Rectal smooth muscle tissue (tissue), 1 donor: ENCODE data around the gene TAF15.

ENCODE experiments used
- H3K27ac ChIP-seq: one replicate; pipeline ENCODE4 v1.7.0; 2013; ENCODE audit warnings: low read depth, low read length, inconsistent platforms
- H3K27me3 ChIP-seq: one replicate; pipeline ENCODE4 v1.7.0; 2013; ENCODE audit warnings: low read length; ENCODE audit not compliant: control insufficient read depth, insufficient read depth
- H3K36me3 ChIP-seq: one replicate; pipeline ENCODE4 v1.7.0; 2013; ENCODE audit warnings: low read length; ENCODE audit not compliant: control insufficient read depth, insufficient read depth
- H3K4me1 ChIP-seq: one replicate; pipeline ENCODE4 v1.7.0; 2013; ENCODE audit warnings: low read length; ENCODE audit not compliant: control insufficient read depth, insufficient read depth
- H3K4me3 ChIP-seq: one replicate; pipeline ENCODE4 v1.7.0; 2013; ENCODE audit warnings: low read length
- H3K9ac ChIP-seq: one replicate; pipeline ENCODE4 v1.7.0; 2013; ENCODE audit warnings: low read length

Gene TAF15

DNA sequence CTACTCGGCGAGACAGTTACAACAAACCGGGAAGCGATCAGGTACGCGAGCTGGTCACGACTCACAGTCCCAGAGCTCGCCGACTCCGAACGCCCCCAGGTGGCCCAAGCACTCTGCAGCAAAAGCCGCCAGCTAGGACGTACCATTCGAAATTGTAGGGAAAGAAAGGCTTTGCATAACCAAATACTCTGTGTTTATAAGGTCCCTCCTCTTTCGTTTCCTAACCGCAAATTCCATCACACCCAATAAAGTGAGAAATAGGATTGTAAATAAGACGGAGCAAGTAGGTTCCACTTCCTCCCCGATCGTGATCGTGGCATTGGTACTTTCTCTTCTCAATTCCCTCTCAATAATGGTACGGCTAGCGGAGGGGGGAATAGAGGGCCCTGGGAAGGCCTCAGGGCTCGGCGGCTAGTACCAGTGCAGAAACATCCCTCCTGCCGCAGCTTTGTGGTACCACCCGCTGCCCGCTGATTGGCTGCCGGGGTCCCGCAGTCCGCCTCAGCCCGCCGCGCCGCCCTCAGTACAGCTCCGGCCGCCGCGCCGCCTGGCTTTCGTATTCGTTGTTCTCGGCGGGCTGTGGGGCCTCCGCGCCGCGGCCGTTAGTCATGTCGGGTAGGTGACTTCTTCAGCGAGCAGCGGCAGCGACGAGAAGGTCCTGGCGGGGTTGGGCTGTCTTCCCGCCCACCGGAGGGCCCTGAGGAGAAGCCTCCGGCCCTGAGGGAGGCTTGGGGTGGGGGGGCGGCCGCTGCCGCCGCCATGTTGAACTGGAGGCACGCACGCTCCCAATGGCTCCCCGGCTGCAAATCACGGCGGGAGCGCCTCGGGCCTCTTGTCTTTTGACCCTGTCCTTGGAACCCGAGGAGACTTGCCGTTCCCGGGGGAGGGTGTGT lies at the start of gene TAF15:
TAF15 (plus strand) TSS at position 523 of the 893 bp plus-strand sequence; CDS start at position 609, 86 bp downstream.
- Histone ChIP-seq H3K27me3 (no peaks in the 10 kb centered on the region), H3K9ac (peak within 1 kb of the TSS; percentile 96), H3K4me1 (peaks cover 13% of the 10 kb centered on the region), H3K36me3 (no peaks in the 10 kb centered on the region), H3K4me3 (peak within 1 kb of the TSS; percentile 85), H3K27ac (peak within 1 kb of the TSS; percentile 97)

DNA sequence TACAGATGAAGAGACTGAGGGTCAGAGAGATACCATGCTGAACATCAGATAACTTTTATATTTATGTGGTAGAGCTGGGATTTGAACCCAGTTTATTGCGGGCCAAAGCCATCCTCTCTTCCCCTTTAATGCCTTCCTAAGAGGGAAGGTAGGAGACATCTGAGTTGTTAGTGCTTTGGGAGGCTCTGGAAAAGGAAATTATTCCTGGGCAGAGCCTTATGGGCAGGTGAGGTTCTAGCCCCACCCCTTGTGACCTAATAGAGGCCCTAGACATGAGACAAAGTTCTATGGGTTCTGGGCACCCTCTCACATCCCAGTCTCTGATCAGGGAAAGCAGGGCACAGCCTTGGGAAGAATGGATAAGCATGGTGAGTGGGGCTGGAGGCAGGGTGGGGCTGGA lies 48.7 kb upstream of the TAF15 start, which contains the start of gene C17orf50:
C17orf50 (plus strand) TSS at position 301 of the 400 bp plus-strand sequence; CDS start at position 356, 55 bp downstream.
- no peak within 1 kb of the TSS for H3K9ac ChIP-seq
- H3K27ac ChIP-seq = no peak within 1 kb of the TSS
- no peaks in the 10 kb centered on the region for H3K27me3 ChIP-seq
- no peak within 1 kb of the TSS for H3K4me3 ChIP-seq
- H3K4me1 ChIP-seq = peaks cover 2% of the 10 kb centered on the region
- no peaks in the 10 kb centered on the region for H3K36me3 ChIP-seq

DNA sequence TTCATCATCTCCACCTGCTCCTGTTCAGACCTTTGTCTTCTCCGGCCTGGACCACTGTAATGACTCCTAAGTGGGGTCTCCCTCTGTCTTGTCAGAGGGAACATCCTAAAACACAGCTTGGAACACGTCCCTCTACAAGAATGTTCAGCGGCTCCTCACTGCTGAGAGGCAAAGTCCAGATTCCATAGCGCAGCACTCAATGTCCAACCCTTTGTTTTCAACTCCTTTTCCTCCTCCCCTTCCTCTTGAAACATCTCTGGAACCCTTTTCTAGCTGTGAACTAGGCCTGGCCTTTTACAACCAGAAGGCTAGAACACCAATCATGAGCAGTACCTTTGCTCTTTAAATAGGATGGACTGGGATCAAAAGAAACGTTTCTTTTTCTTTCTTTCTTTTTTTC lies 47.7 kb upstream of the TAF15 start:
- no peak overlapping the region for H3K27ac ChIP-seq
- no peaks in the 10 kb centered on the region for H3K27me3 ChIP-seq
- H3K4me3 ChIP-seq = no peak overlapping the region
- no peak overlapping the region for H3K9ac ChIP-seq
- H3K4me1 ChIP-seq = peaks cover 2% of the 10 kb centered on the region
- H3K36me3 ChIP-seq = no peaks in the 10 kb centered on the region

DNA sequence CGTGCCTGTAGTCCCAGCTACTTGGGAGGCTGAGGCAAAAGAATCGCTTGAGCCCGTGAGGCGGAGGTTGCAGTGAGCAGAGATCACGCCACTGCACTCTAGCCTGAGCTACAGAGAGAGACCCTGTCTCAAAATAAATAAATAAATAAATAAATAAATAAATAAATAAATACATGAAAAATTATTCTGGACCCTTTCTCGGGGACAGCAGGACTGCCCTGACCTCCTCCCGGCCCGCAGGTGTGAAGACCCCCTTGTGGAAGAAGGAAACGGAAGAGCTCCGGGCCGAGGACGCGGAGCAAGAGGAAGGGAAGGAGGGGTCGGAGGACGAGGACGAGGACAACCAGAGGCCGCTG lies 45.5 kb upstream of the TAF15 start:
- Histone ChIP-seq H3K27ac (no peak overlapping the region), H3K4me1 (peaks cover 2% of the 10 kb centered on the region), H3K9ac (no peak overlapping the region), H3K27me3 (no peaks in the 10 kb centered on the region), H3K36me3 (no peaks in the 10 kb centered on the region), H3K4me3 (peak overlapping the region; percentile 59)

DNA sequence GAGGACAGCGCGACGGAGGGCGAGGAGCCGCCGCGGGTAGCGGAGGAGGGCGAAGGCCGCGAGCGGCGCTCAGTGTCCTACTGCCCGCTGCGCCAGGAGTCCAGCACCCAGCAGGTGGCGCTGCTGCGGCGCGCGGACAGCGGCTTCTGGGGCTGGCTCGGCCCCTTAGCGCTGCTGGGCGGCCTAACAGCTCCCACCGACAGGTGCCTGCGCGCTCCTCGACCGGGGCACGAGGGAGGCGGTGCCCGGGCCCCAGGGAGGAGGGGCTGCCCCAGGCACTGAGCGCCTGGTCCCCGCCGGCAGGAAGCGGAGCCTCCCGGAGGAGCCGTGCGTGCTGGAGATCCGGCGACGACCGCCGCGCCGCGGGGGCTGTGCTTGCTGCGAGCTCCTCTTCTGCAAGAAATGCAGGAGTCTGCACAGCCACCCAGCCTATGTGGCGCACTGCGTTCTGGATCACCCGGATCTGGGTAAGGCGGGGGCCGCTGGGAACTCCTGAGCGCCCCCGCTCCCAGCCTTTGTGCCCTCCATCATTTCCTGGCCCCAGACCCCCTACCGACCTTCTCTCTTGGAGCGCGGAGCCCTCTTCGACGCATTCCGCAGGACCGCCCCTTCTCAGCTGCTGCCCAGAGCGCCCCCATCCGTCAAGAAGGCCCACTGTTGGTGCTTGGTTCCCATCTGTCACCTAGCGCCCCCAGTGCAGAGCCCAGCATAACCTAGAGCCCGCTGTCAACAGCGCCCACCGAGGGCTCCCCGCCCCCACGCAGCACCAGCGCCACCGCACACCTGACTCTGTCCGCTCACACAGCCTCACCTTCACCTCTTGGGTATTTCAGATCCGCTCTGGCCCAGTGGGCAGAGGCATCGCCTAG lies 44.9 kb upstream of the TAF15 start:
- peaks cover 2% of the 10 kb centered on the region for H3K4me1 ChIP-seq
- H3K4me3 ChIP-seq = peak overlapping the region; percentile 59
- H3K27ac ChIP-seq = no peak overlapping the region
- H3K9ac ChIP-seq = no peak overlapping the region
- H3K27me3 ChIP-seq = no peaks in the 10 kb centered on the region
- H3K36me3 ChIP-seq = no peaks in the 10 kb centered on the region

DNA sequence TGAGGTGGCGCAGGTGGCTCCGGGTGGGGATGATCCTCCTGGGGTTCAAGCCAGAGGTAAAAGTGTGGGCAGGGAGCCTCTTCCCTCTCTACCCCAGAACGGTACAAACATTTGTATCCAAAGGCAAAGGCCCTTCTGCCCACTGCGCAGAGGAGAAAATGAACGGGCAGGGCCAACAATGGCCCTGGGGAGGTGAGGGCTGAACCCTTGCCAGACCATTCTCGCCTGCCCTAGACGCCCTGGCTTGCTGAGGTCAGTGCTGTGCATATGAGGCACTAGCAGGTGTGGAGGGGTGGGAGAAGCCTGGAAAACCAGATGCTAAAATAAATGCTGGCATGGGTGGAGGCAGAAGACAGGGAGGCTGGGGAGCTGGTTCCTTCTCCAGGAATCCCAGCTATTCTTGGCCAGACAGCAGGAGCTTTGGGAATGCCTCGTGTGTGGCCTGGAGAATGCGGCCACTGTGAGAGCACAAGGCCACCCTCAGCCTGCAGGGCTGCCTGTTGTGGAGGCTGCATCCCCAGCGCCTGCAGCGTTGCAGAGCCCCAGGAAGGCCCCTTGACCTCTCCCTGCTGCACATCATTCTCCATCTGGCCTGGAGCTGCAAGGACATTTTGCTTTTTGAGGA lies 44.1 kb upstream of the TAF15 start:
- no peak overlapping the region for H3K9ac ChIP-seq
- no peak overlapping the region for H3K27ac ChIP-seq
- no peaks in the 10 kb centered on the region for H3K36me3 ChIP-seq
- no peaks in the 10 kb centered on the region for H3K27me3 ChIP-seq
- H3K4me1 ChIP-seq = peaks cover 2% of the 10 kb centered on the region
- H3K4me3 ChIP-seq = no peak overlapping the region

DNA sequence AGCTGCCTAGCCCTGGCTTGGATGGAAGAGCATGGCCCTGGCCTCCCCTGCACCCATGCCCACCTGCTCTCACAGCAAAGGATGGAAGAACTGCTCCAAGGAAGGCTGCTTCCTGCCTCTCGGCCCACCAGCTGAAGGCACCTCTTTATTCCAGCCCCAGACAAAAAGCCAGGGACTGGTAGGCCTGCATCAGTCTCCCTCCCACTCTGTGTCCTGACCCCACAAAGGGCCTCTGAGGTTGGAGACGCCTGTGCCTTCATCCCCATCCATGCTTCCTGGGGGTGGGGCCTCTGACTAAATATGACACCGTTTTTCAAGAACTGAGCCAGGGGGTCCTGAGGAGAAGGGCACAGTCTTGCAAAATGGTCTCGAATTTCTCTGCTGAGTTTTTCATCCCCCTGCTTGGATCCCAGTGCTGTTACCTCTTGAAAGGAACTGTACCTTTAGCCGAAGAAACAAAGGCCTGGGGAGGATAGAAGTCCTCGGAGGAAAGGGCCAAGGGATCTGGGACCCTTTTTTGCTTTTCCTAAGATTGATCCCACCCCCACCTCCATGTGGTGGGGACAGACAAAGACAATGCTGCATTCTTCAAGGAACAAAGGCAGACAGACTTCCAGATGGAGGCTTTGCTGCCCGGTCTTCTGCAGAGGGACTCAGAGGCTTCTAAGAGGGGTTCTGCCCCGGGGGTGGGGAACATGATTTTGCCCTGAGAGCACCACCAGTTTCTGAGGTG lies 43.4 kb upstream of the TAF15 start:
- no peak overlapping the region for H3K9ac ChIP-seq

DNA sequence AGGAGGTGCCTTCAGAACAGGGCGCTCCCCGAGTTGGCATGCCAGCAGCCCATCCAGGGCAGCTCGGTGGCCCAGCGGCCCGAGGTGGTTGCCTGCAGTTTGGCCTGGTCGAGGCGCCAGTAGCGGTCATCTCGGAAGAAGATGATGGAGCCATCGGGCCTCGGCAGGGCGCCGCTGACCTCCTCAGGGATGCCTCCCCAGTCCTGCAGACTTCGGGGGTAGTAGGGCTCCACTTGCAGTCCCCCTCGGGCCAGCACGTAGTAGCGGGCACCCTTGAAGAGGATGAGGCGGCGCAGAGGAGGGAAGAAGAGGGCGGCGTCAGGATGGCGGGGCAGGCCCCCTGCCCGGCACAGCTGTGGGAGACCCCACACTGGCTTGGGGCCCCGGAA lies 42.8 kb upstream of the TAF15 start:
- no peak overlapping the region for H3K27ac ChIP-seq
- H3K4me1 ChIP-seq = peaks cover 2% of the 10 kb centered on the region
- no peaks in the 10 kb centered on the region for H3K36me3 ChIP-seq
- no peak overlapping the region for H3K9ac ChIP-seq
- H3K27me3 ChIP-seq = no peaks in the 10 kb centered on the region
- H3K4me3 ChIP-seq = no peak overlapping the region

More for the DNA sequence above, 43.4 kb upstream of the TAF15 start:
- no peak overlapping the region for H3K4me3 ChIP-seq
- peaks cover 2% of the 10 kb centered on the region for H3K4me1 ChIP-seq
- no peaks in the 10 kb centered on the region for H3K27me3 ChIP-seq
- H3K36me3 ChIP-seq = no peaks in the 10 kb centered on the region
- no peak overlapping the region for H3K27ac ChIP-seq

DNA sequence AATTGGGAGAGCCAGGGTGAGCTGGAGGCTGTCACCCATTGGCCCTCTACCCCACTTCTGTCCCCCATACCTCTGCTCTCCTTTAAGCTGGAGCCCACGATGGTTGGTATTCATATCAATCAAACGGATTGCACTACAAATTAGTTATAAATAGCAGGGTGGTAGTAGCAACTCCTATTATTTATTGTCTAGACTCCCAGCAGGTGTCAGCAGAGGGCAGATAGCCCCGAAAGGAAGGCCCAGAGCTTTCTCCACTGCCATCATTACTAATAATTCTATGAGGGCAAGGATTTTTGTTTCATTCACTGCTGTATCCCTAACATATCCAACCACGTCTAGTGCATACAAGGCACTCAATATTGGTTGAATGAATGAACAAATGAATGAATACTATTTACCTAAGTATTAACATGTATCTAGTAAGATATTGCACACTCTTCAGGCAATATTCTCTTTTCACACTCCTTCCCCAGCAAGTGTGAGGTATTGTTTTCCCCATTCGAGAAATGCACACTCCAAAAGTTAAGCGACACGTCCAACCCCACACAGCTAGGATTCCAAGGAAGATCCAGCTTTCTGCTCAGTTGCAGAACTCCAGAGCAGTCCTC lies 42.3 kb upstream of the TAF15 start:
- H3K4me3 ChIP-seq = no peak overlapping the region
- no peaks in the 10 kb centered on the region for H3K27me3 ChIP-seq
- no peaks in the 10 kb centered on the region for H3K36me3 ChIP-seq
- no peak overlapping the region for H3K9ac ChIP-seq
- H3K27ac ChIP-seq = no peak overlapping the region
- H3K4me1 ChIP-seq = peaks cover 2% of the 10 kb centered on the region

DNA sequence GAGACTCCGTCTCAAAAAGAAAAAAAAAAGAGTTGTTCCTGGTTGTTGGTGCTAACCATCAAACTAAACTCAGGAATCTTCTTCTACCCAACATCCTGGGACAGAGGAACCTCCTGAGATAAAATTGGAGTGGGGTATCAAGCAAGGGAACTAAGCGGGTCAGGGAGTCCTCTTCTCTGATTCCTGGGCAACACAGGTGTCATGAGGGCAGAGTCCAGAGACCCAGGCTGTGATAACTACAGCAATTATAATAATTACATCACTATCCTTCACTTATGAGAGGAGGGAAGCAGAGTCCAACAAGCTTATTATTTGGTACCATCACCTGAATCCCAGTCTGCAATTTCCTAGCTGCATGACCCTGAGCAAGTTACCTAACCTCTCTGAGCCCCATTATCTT lies 40.5 kb upstream of the TAF15 start:
- H3K9ac ChIP-seq = no peak overlapping the region
- no peak overlapping the region for H3K27ac ChIP-seq
- no peak overlapping the region for H3K4me3 ChIP-seq
- H3K4me1 ChIP-seq = peaks cover 10% of the 10 kb centered on the region
- no peaks in the 10 kb centered on the region for H3K27me3 ChIP-seq
- H3K36me3 ChIP-seq = no peaks in the 10 kb centered on the region

DNA sequence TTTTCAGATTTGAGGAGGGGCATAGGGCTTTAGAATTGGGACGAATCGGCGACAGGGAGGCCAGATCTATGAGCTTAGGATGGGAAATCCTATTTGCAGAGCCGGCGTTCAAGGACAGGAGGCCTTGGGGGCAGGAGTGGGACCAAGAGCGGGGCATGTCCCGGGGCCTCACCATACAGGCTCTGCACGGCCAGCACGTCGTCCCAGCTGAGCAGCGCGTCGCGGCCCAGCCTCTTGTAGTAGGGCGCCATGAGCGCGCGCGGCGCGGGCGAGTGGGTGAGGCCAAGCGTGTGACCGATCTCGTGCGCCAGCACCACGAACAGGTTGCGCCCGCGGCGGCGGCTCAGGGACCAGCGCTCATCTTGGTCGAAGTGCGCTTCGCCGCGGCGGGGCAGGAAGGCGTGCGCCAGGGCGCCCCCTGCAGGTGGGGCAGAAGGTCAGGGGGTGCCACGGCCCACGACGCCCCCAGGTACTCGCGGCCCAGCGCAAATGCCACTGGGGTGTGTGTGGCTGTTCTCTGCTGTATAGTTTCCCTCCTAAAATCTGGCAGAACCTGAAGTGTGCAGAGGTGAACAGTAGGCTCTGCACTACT lies 39.3 kb upstream of the TAF15 start:
- peaks cover 22% of the 10 kb centered on the region for H3K4me1 ChIP-seq
- H3K36me3 ChIP-seq = no peaks in the 10 kb centered on the region
- H3K27ac ChIP-seq = no peak overlapping the region
- H3K27me3 ChIP-seq = no peaks in the 10 kb centered on the region
- no peak overlapping the region for H3K4me3 ChIP-seq
- no peak overlapping the region for H3K9ac ChIP-seq
